Adipocyte (in vitro differentiated cells): ENCODE measurements around the gene ZNF554.

Source experiments
- DNase-seq: peaks from one replicate; pipeline ENCODE4 v3.0.0-alpha.2; 2015; ENCODE audit warnings: low read depth
- H3K27me3 ChIP-seq: replicated peaks from 2 replicates; pipeline ENCODE4 v1.7.0; 2013; ENCODE audit warnings: mild to moderate bottlenecking, low read length, moderate library complexity; ENCODE audit not compliant: control insufficient read depth, insufficient read depth
- H3K36me3 ChIP-seq: 2 replicates; pipeline ENCODE4 v1.7.0; 2013; ENCODE audit warnings: low read length, mild to moderate bottlenecking, moderate library complexity; ENCODE audit not compliant: control insufficient read depth, insufficient read depth, severe bottlenecking
- H3K4me1 ChIP-seq: 2 replicates; pipeline ENCODE4 v1.7.0; 2013; ENCODE audit warnings: mild to moderate bottlenecking, low read length, moderate library complexity; ENCODE audit not compliant: control insufficient read depth, insufficient read depth
- H3K4me3 ChIP-seq: 2 replicates; pipeline ENCODE4 v1.7.0; 2013; ENCODE audit warnings: mild to moderate bottlenecking, low read length, moderate library complexity
- H3K9ac ChIP-seq: 2 replicates; pipeline ENCODE4 v1.7.0; 2013; ENCODE audit warnings: mild to moderate bottlenecking, low read length, moderate library complexity
- H3K9me3 ChIP-seq: 2 replicates; pipeline ENCODE4 v1.7.0; 2013; ENCODE audit warnings: mild to moderate bottlenecking, low read length, moderate library complexity; ENCODE audit not compliant: control insufficient read depth

The ZNF554 gene

DNA sequence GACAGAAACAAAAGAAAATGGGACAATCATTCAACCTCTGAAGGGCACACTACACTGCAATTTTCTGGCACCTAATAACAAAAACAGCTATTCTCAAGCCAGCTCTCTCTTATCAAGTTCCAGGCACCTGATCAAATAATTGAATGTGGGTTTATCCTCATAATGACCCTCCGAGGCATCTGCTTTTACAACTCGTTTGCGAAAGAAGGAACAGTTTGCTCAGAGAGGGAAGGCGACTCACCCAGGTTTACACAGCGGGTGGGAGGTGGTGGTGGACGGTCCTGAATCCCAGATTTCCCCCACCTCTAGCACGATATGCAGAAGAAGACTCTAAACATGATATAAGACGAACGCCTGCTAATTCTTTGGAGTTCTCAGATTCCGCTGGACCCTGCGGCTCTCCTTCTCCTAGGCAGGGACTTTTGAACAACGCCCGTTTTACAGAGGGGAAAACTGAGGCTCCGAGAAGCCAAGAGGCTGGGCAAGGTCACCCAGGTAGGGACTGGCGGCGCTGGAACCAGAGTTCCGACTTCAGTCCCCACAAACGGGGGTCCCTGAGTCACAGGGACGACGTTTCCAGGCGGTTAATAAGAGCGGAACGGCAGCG, 37.2 kb upstream of the ZNF554 start:
- Histone ChIP-seq H3K9me3 (no peaks in the 10 kb centered on the region), H3K27me3 (no peaks in the 10 kb centered on the region), H3K4me3 (peak overlapping the region; percentile 96), H3K4me1 (peaks cover 44% of the 10 kb centered on the region), H3K36me3 (peaks cover 2% of the 10 kb centered on the region), H3K9ac (peak overlapping the region; percentile 98)
- peak; percentile 41 for DNase-seq

DNA sequence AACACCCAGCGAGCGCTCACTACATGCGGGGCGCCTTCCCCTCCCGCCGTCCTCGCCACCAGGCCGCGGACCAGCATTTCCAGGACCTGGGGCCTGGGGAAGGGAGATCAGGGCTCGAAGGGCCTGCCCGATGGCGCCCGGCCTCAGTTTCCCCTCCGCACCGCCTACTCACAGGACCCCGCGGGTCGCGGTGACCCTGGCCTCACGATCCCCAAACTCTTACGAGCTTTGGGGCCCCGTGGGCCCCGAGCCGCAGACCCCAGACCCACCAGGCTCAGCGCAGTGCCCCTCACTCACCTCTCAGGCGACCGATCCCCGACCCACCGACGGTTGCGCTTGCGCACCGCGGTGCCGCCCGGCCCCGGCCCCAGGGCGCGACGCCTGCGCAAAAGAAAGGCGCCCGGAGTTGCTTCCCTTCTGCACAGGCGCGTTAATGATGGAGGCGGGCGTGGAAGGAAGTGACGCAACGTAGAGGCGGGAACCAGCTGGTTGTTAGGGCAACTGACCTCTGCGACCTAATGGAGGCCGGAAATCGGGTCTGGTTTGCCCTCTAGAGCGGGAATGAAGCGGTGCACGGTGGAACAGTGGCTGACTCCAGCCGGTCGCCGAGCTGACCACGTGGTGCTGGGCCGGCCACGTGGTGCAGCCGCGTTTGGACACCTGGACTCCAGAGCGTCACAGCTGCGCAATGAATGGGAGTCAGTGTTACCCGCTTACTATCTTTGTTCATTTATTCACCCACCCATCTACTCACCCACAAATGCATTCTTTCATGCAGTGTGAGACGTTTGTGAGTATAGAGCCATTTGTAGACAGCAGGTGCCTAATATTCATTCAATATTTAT, 36.5 kb upstream of the ZNF554 start, which contains the start of gene SGTA:
TSS of gene SGTA (minus strand) at position 338 of the 845 bp plus-strand sequence. CDS start 14,205 bp downstream, outside the sequence.
- H3K9me3 ChIP-seq = no peaks in the 10 kb centered on the region
- H3K9ac ChIP-seq = peak within 1 kb of the TSS; percentile 98
- H3K4me1 ChIP-seq = peaks cover 44% of the 10 kb centered on the region
- DNase-seq = peak; percentile 99
- no peaks in the 10 kb centered on the region for H3K36me3 ChIP-seq
- peak within 1 kb of the TSS; percentile 96 for H3K4me3 ChIP-seq
- no peaks in the 10 kb centered on the region for H3K27me3 ChIP-seq

GRCh38 chr19:2783781-2784145, 35.9 kb upstream of the ZNF554 start:
- no peaks in the 10 kb centered on the region for H3K9me3 ChIP-seq
- peak overlapping the region; percentile 12 for H3K9ac ChIP-seq
- H3K4me3 ChIP-seq = peak overlapping the region; percentile 96
- H3K36me3 ChIP-seq = no peaks in the 10 kb centered on the region
- DNase-seq = peak; percentile 2
- peaks cover 41% of the 10 kb centered on the region for H3K4me1 ChIP-seq
- no peaks in the 10 kb centered on the region for H3K27me3 ChIP-seq

DNA sequence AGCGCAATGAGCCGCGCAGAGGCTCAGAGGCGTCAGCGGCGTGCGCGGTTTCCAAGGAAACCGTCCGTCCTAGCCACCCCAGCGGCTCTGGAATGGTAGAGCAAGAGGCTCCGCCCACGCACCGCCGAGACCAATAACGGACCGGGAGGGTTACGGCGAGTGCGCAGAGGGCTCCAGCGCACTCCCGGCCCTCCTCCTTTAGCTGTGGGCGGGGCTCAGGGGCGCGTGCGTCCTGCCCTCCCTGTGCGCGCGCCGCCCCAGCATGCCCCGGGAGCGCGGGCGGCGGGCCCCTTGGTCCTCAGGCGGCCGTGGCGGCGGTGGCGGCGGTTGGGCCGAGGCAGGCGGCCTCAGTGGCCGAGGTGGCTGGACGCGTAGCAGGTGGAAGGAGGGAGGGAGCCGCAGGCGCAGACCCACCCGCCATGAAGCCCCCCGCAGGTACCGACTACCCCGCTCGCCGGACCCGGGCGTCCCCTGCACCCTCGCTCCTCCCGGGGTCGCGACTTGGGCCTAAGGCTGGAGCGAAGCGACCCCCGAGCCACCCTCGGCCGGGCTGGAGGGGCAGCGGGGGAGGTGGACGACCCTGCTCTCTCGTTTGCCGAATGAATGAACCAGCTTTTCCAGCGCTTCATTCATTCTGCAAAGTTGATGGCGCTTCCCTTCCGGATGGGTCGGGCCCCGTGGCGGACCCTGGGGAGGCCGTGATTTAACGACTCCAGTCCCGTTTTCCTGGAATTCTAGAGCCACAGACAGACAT, 34.2 kb upstream of the ZNF554 start, which contains the start of gene THOP1:
TSS of gene THOP1 (plus strand) at position 260 of the 754 bp plus-strand sequence. CDS start at position 420, 160 bp downstream.
- H3K4me3 ChIP-seq = peak within 1 kb of the TSS; percentile 93
- H3K4me1 ChIP-seq = peaks cover 28% of the 10 kb centered on the region
- H3K9me3 ChIP-seq = no peaks in the 10 kb centered on the region
- peaks cover 2% of the 10 kb centered on the region for H3K36me3 ChIP-seq
- no peaks in the 10 kb centered on the region for H3K27me3 ChIP-seq
- peak; percentile 100 for DNase-seq
- peak within 1 kb of the TSS; percentile 93 for H3K9ac ChIP-seq

DNA sequence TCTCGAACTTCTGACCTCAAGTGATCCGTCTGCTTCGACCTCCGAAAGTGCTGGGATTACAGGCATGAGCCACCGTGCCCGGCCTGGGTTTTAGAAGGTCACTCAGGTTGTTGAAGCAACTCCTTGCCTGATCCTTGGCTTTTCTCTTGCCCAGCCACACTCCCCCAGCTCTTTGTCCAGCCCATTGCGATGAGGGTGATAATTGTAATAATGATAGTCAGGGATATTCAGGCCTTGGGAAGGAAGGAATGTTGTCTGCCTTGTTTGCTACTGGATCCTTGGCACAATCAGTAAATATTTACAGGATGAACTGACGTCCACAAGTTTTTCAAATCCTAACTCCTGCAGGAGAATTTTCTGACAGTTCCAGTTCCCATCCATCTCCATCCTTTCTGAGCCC, 32.6 kb upstream of the ZNF554 start:
- no peak overlapping the region for H3K4me3 ChIP-seq
- no peak for DNase-seq
- H3K27me3 ChIP-seq = no peaks in the 10 kb centered on the region
- no peaks in the 10 kb centered on the region for H3K9me3 ChIP-seq
- H3K9ac ChIP-seq = no peak overlapping the region
- H3K36me3 ChIP-seq = peaks cover 9% of the 10 kb centered on the region
- H3K4me1 ChIP-seq = peaks cover 11% of the 10 kb centered on the region

DNA sequence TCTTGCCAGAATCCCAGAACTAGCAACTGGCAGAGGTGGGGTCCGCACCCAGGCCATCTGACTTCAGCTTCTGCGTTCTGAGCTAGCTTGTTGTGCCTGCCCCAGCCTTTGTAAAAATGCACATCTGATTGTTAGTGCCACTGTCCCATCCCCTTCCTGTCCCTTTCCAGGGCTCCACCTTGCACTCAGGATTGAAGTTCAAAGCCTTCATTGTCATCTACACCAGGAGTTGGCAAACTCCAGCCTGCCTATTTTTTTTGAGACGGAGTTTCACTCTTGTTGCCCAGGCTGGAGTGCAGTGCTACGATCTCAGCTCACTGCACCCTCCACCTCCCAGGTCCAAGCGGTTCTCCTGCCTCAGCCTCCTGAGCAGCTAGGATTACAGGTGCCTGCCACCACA, 31.4 kb upstream of the ZNF554 start:
- no peaks in the 10 kb centered on the region for H3K27me3 ChIP-seq
- no peak overlapping the region for H3K9ac ChIP-seq
- no peak for DNase-seq
- H3K9me3 ChIP-seq = no peaks in the 10 kb centered on the region
- no peak overlapping the region for H3K4me3 ChIP-seq
- H3K4me1 ChIP-seq = peaks cover 9% of the 10 kb centered on the region
- peaks cover 9% of the 10 kb centered on the region for H3K36me3 ChIP-seq

GRCh38 chr19:2790194-2790556, 29.5 kb upstream of the ZNF554 start:
- Histone ChIP-seq H3K4me3 (no peak overlapping the region), H3K4me1 (peaks cover 4% of the 10 kb centered on the region), H3K9ac (no peak overlapping the region), H3K27me3 (no peaks in the 10 kb centered on the region), H3K9me3 (no peaks in the 10 kb centered on the region), H3K36me3 (peaks cover 20% of the 10 kb centered on the region)
- DNase-seq = no peak

DNA sequence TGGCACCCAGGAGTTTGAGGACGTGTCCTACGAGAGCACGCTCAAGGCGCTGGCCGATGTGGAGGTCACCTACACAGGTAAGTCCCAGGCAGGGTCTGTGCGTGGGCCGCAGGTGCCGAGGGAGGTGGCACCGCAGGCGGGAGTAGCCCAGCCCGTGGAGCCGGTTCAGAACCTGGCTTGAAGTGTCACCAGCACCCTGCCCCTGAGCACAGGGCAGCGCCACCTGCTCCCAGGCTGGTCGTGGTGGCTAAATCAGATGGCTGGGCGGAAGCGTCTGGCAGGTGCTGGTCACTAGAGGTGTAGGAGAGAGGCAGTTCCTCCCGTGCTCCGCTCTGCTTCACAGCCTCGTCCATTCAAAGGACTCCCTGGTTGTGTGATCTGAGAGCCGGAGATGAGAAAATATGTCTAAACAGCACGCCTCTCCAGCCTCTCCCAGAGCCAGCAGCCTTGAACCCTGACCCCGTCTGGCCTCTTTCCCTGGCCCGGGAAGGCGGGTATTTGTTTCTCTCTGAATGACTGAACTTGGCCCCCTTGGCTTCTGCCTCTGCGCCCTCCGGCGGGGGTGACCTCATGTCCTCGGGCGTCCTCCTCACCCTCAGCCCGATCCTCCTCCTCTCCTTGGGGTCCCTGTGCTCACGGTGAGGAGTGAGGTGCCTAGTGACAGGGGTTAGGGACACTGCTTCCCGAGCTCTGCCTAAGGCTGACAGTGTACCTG, 29.0 kb upstream of the ZNF554 start:
- Histone ChIP-seq H3K4me1 (peaks cover 4% of the 10 kb centered on the region), H3K4me3 (no peak overlapping the region), H3K9ac (no peak overlapping the region), H3K27me3 (no peaks in the 10 kb centered on the region), H3K36me3 (peaks cover 25% of the 10 kb centered on the region), H3K9me3 (no peaks in the 10 kb centered on the region)
- no peak for DNase-seq

DNA sequence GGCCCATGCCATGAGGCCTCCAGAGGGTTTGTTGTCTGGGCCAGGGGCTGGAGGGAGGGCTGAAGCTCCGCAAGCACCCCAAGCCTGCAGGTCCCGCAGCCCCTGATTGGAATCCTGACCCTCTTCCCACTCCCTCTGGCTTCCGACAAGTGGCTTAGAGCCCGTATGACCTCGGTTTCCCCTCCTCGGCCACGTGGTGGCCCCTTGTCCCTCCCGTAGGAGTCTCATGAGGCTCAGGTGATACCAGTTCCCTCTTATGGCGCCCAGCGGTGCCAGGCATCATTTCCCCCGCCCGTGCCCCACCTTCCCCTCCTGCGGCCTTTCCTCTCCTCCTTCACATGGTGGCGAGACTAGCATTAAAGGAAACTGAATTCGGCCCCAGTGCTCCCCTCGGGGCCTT, 28.2 kb upstream of the ZNF554 start:
- H3K9ac ChIP-seq = no peak overlapping the region
- no peaks in the 10 kb centered on the region for H3K9me3 ChIP-seq
- H3K27me3 ChIP-seq = no peaks in the 10 kb centered on the region
- no peak overlapping the region for H3K4me3 ChIP-seq
- DNase-seq = no peak
- no peaks in the 10 kb centered on the region for H3K4me1 ChIP-seq
- peaks cover 30% of the 10 kb centered on the region for H3K36me3 ChIP-seq

DNA sequence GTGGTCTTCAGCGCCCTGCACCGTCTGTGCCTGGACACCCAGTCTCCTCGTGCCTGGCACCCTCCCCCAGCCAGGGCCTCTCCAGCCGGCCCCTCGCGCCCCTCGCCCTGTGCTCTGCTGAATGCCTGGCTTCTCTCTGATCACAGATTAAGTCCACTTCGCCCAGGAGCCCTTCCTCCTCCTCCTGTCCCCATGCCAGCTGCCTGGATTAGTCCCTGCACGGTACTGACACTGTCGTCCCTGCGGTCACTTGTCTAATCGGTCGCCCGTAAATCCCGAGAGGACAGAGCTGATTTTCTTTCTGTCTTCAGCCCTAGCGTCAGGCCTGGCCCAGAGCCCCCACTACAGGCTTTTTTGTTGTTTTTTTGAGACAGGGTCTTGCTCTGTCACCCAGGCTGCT, 27.8 kb upstream of the ZNF554 start:
- Histone ChIP-seq H3K9me3 (no peaks in the 10 kb centered on the region), H3K9ac (no peak overlapping the region), H3K4me1 (no peaks in the 10 kb centered on the region), H3K4me3 (no peak overlapping the region), H3K36me3 (peaks cover 30% of the 10 kb centered on the region), H3K27me3 (no peaks in the 10 kb centered on the region)
- DNase-seq = no peak
